Suprapubic skin (tissue), 3 donors: Measurements from ENCODE around the gene GRP.

Experiments used
- POLR2A ChIP-seq, 2 donors: fragments of 450-650 bp; IDR thresholded peaks; one replicate each; pipeline ENCODE4 v1.6.1; 2017; ENCODE audit warnings: antibody characterized with exemption in 2 of 2, mild to moderate bottlenecking in 2 of 2, moderate library complexity in 2 of 2
- TF ChIP-seq, protein P1 (sequence below), 2 donors: fragments of 200-600 bp in 1 of 2; fragments of 450-650 bp in 1 of 2; sonication (generic) in 1 of 2; IDR thresholded peaks; one replicate each; pipeline ENCODE4 v1.5.1; 2016 to 2019; ENCODE audit warnings: antibody characterized with exemption in 2 of 2, mild to moderate bottlenecking in 1 of 2, moderate library complexity in 1 of 2

DNA sequence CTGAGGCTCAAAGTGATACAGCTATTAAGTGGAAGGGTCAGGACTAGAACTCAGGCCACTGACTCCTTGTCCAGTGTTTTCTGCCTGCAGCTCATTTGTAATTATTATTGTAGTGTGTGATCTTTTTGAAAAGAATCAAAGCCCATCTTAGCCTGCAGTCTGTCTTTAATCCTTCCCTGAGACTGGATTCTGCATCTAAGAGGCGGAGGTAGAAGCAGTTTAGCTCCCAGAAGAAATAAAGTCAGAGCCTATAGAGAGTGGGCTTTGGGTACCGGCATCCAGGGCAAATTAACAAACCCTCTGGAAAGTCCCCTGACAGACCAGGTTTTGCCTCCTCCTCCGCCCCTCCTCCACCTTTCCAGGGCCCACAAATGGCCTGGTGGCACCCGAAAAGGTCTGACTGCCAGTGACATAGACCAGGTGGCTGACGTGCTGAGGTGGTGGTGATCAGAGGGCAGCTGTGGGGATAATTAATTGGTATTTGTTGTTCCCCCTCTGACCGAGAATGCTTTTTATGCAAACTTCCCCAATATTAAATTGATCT is 55.5 kb downstream of the GRP start:
- TF ChIP-seq POLR2A (IDR thresholded peaks at IDR 0.05) = no peak
- TF ChIP-seq, protein P1, sequence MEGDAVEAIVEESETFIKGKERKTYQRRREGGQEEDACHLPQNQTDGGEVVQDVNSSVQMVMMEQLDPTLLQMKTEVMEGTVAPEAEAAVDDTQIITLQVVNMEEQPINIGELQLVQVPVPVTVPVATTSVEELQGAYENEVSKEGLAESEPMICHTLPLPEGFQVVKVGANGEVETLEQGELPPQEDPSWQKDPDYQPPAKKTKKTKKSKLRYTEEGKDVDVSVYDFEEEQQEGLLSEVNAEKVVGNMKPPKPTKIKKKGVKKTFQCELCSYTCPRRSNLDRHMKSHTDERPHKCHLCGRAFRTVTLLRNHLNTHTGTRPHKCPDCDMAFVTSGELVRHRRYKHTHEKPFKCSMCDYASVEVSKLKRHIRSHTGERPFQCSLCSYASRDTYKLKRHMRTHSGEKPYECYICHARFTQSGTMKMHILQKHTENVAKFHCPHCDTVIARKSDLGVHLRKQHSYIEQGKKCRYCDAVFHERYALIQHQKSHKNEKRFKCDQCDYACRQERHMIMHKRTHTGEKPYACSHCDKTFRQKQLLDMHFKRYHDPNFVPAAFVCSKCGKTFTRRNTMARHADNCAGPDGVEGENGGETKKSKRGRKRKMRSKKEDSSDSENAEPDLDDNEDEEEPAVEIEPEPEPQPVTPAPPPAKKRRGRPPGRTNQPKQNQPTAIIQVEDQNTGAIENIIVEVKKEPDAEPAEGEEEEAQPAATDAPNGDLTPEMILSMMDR (IDR thresholded peaks at IDR 0.05) = no peak
